Breast epithelium (tissue), 4 donors: ENCODE measurements around the gene RHBDL3. TPM values are rescaled to one million over a fixed set of nuclear protein-coding genes. Genes with fewer than 3 reads are reported as not detected.

Source experiments
- DNase-seq, 2 donors: peaks; one replicate each; pipeline ENCODE4 v3.0.0-alpha.2; 2019; ENCODE audit warnings: low spot score in 2 of 2
- H3K27ac ChIP-seq, 2 donors: fragments of 200-600 bp; sonication (generic) in 1 of 2; one replicate each; pipeline ENCODE4 v1.5.1; 2016 to 2019; ENCODE audit warnings: mild to moderate bottlenecking in 1 of 2
- H3K27me3 ChIP-seq, 2 donors: fragments of 200-600 bp; sonication (generic) in 1 of 2; one replicate each; pipeline versions ENCODE4 v1.5.1 to v1.6.0; 2017 to 2019; ENCODE audit warnings: control low read depth in 1 of 2, mild to moderate bottlenecking in 1 of 2
- H3K36me3 ChIP-seq: fragments of 200-600 bp; one replicate; pipeline ENCODE4 v1.5.1; 2019
- H3K4me1 ChIP-seq, 2 donors: fragments of 200-600 bp; sonication (generic); one replicate each; pipeline ENCODE4 v1.5.1; 2016 to 2019; ENCODE audit warnings: control low read depth in 1 of 2
- H3K4me3 ChIP-seq, 3 donors: fragments of 200-600 bp; sonication (generic); 1 replicate in 2 of 3; 2 replicates in 1 of 3; pipeline ENCODE4 v1.5.1; 2016 to 2019; ENCODE audit warnings: mild to moderate bottlenecking in 3 of 3, moderate library complexity in 2 of 3
- H3K9me3 ChIP-seq, 2 donors: fragments of 200-600 bp; sonication (generic) in 1 of 2; one replicate each; pipeline ENCODE4 v1.5.1; 2016 to 2019; ENCODE audit warnings: control low read depth in 1 of 2
- CTCF ChIP-seq, 3 donors: fragments of 450-650 bp; IDR thresholded peaks; one replicate each; pipeline ENCODE4 v1.5.1; 2016 to 2017; ENCODE audit warnings: antibody characterized with exemption in 3 of 3, mild to moderate bottlenecking in 3 of 3, moderate library complexity in 3 of 3
- POLR2A ChIP-seq: fragments of 450-650 bp; IDR thresholded peaks from one replicate; pipeline ENCODE4 v1.6.1; 2016; ENCODE audit warnings: antibody characterized with exemption, mild to moderate bottlenecking, moderate library complexity
- POLR2AphosphoS5 ChIP-seq, 3 donors: sonication (generic); formaldehyde crosslinking; IDR thresholded peaks; one replicate each; pipeline ENCODE4 v1.6.1; 2017; ENCODE audit warnings: antibody characterized with exemption in 3 of 3
- intact Hi-C: fragments of 100-400 bp; cut with DNase I; formaldehyde crosslinking; loops from one replicate; pipeline ENCODE4 v1.15.1; 2023; ENCODE audit warnings: low total_unique reads
- total RNA-seq, 3 donors: library from RNA; depleted of rRNA; stranded (reverse); fragments of >200 nt; gene quantifications; one replicate each; pipeline ENCODE4 v1.1.0, GENCODE V29; 2016

Gene RHBDL3
- total RNA-seq, 3 donors from 2014 or later: 0.16 to 2.0 (median 0.73) TPM

- intact Hi-C loops: no loop called here
Observed at GRCh38 chr17:32335046-32335445, 69.4 kb downstream of the RHBDL3 start.

GRCh38 chr17:32335687-32336086 lies 70.1 kb downstream of the RHBDL3 start:
- Histone ChIP-seq H3K4me3 (no peak overlapping the region), H3K36me3 (peaks cover 5% of the 10 kb centered on the region), H3K4me1 (no peaks in the 10 kb centered on the region), H3K9me3 (no peaks in the 10 kb centered on the region), H3K27ac (no peak overlapping the region), H3K27me3 (no peaks in the 10 kb centered on the region)
- intact Hi-C loops: no loop called here
- TF ChIP-seq CTCF (IDR thresholded peaks at IDR 0.05) (no peak), POLR2AphosphoS5 (IDR thresholded peaks at IDR 0.05) (no peak), POLR2A (no peak)
- DNase-seq: no peak

More at GRCh38 chr17:32335046-32335445, 69.4 kb downstream of the RHBDL3 start:
- H3K27me3 ChIP-seq: no peaks in the 10 kb centered on the region
- H3K4me3 ChIP-seq: no peak overlapping the region
- no peaks in the 10 kb centered on the region for H3K9me3 ChIP-seq
- DNase-seq: no peak
- no peak overlapping the region for H3K27ac ChIP-seq
- H3K36me3 ChIP-seq: peaks cover 5% of the 10 kb centered on the region
- TF ChIP-seq CTCF (IDR thresholded peaks at IDR 0.05): no peak
- no peak for TF ChIP-seq POLR2A
- TF ChIP-seq POLR2AphosphoS5 (IDR thresholded peaks at IDR 0.05): no peak
- no peaks in the 10 kb centered on the region for H3K4me1 ChIP-seq

- Histone ChIP-seq H3K9me3 (no peaks in the 10 kb centered on the region), H3K36me3 (peaks cover 5% of the 10 kb centered on the region), H3K4me3 (peak overlapping the region; percentile 57 to 72 (median 70)), H3K4me1 (no peaks in the 10 kb centered on the region), H3K27ac (peak overlapping the region; percentile 81), H3K27me3 (no peaks in the 10 kb centered on the region)
- intact Hi-C loops: no loop called here
- no peak for DNase-seq
- TF ChIP-seq POLR2A: no peak
- no peak for TF ChIP-seq CTCF (IDR thresholded peaks at IDR 0.05)
- no peak for TF ChIP-seq POLR2AphosphoS5 (IDR thresholded peaks at IDR 0.05)
Observed at GRCh38 chr17:32341141-32341856, 75.7 kb downstream of the RHBDL3 start.

- intact Hi-C loops: no loop called here
- TF ChIP-seq POLR2AphosphoS5 (IDR thresholded peaks at IDR 0.05) (peak; percentile 43 to 58 (median 56)), CTCF (IDR thresholded peaks at IDR 0.05) (no peak)
- DNase-seq: peak; percentile 62 to 83
- Histone ChIP-seq H3K27me3 (no peaks in the 10 kb centered on the region), H3K4me1 (no peaks in the 10 kb centered on the region), H3K9me3 (no peaks in the 10 kb centered on the region), H3K4me3 (peak within 1 kb of the TSS; percentile 57 to 72 (median 70)), H3K27ac (peak within 1 kb of the TSS; percentile 81), H3K36me3 (peaks cover 5% of the 10 kb centered on the region)
Observed at GRCh38 chr17:32341857-32342602, 76.4 kb downstream of the RHBDL3 start, which contains the start of gene C17orf75. Gene C17orf75 (minus strand): TSS chr17:32342173. CDS start chr17:32342139, 34 bp downstream.
